Fibroblast of peridontal ligament (primary cell): Measurements from ENCODE around the gene U2AF1L4.

ENCODE experiments used
- DNase-seq: peaks from one replicate; pipeline ENCODE4 v3.0.0-alpha.2; 2010; ENCODE audit errors: extremely low read depth

Gene U2AF1L4

GRCh38 chr19:35740423-35741202 is 4.6 kb downstream of the U2AF1L4 start:
- peak; percentile 92 for DNase-seq

DNA sequence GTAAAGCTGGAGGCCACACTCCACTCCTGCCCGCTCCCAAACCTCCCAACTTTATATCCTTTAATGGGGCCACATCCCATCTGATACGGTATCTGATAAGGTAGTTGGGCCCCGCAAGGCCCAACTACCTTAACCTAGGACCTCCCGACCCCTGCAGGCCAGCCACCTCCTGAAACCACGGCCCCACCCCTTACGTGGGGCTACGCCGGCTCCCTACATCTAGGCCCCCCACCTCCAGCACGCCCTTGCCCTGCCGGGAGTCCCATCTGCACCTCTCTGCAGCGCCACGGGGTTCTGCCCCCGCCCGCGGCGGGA is 5.2 kb downstream of the U2AF1L4 start:
- no peak for DNase-seq

DNA sequence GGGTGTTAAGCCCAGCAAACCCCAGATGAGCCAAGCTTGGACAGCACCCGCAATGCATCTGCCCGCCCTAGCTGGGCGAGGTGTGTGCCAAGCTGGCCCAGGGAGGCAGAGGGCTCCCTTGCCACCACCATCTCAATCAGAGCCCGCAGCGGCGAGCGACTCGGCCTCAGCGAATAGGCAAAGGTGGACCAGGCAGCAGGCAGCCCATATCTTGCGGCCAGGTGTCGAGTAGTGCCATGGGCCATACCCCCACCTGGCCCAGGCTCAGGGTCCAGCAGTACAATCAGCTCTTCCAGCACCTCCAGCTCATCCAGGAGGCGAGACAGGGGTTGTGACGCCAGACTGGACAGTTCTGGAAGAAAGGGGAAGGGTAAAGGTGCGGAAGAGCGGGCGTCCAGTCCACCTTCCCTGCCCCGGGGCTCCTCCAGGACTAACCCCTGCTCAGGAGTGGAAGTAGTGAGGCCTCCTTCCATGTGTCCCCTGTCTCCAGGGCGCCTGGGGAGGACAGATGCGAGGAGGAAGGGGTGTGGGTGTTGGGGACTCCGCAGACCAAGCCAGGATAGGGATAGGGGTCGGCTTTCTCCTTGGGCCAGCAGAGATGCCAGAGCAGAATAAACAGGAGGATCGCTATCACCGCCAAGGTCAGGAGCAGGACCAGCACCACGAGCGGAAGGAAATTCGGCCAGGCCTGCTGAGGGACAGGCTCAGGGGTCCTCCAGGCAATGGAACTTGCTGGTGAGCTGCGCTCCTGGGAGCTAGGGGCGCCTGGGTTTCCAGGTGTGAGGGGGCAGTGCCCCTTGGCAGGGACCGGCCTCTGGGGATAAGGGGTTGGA is 5.7 kb downstream of the U2AF1L4 start:
- no peak for DNase-seq

DNA sequence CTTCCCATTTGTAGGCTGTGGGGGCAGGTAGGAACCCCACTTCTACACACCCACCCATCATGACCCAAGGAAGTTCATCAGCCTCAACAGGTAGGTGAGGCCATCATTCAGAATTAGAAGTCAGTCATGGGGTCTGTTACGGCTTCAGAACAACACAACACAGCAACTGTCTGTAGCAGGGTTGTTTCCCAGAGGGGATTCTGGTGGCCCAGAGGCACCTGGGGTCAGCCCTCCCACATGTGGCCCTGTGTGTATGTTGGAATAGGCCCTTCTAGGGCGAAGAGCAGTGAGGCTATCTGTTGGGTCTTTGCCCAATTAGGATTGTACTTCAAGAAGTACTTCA is 6.4 kb downstream of the U2AF1L4 start:
- no peak for DNase-seq

GRCh38 chr19:35738021-35738886 is 7.0 kb downstream of the U2AF1L4 start:
- no peak for DNase-seq

DNA sequence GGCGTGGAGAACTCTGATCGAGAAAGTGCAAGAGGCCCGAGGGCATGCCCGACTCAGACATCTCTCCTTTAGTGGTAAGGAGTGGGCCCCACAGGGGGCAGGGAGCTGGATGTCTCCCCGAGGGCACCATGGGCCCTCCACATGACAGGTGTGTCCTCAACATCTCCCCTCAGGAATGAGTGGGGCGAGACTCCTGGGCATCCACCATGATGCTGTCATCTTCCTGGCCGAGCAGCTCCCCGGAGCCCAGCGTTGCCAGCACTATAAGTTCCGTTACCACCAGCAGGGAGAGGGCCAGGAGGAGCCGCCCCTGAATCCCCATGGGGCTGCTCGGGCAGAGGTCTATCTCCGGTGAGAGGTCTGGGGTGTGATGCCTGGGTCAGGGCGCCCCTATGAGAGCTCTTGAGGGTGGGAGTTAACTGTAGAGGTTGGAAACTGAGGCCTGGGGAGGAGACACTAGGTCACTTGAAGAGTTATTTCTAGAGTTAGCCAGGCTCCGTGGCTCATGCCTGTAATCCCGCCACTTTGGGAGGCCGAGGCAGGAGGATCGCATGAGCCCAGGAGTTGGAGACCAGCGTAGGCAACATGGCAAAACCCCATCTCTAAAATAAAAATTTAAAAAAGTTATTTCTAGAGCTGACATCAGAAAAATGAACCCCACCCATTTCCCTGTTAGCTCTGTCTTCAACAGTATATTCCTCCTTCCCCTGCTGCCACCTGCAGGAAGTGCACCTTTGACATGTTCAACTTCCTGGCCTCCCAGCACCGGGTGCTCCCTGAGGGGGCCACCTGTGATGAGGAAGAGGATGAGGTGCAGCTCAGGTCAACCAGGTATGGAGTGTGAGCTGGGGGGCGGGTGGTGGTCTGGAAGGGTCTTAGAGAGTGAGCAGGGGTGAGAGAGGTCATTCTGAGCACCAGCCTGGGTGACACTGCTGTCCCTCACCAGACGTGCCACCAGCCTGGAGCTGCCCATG is 8.0 kb downstream of the U2AF1L4 start:
- no peak for DNase-seq

DNA sequence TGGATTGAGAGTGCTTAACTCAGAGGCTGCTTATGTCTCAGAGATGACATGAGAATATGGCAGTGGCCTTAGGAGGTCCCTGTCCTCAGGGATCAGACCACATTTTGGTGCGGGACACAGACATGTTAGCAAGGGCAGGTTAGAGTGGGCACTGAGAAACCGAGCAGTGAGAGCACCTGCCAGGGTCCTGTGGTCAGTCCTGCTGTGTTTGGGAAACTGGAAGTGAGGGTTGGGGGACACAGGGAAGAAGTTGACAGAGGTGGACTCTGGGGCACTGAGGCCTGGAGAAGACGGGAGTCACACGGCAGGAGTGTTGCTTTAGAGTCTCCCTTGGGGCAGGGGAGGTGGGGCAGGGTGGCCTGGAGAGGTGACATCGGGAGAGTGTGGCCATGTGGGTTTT is 10.3 kb downstream of the U2AF1L4 start:
- no peak for DNase-seq

DNA sequence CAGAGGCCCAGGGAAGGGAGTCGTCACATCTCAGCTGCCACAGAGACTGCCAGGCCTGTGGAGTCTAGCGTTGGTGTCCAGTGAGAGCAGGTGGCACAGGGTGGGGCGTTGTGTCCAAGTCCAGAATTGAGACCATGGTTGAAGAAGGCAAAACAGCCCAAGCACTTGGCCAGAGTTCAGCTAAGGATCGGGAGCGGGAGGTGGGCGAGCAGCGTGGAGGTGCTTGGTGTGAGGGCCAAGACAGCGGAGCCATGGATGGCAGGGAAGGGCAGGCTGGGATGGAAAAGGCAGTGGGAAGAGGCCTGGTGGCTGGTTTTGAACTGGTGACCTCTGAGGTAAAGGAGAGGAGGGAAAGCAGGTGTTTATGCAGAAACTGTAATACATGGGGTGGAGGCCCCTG is 10.9 kb downstream of the U2AF1L4 start:
- DNase-seq: no peak

DNA sequence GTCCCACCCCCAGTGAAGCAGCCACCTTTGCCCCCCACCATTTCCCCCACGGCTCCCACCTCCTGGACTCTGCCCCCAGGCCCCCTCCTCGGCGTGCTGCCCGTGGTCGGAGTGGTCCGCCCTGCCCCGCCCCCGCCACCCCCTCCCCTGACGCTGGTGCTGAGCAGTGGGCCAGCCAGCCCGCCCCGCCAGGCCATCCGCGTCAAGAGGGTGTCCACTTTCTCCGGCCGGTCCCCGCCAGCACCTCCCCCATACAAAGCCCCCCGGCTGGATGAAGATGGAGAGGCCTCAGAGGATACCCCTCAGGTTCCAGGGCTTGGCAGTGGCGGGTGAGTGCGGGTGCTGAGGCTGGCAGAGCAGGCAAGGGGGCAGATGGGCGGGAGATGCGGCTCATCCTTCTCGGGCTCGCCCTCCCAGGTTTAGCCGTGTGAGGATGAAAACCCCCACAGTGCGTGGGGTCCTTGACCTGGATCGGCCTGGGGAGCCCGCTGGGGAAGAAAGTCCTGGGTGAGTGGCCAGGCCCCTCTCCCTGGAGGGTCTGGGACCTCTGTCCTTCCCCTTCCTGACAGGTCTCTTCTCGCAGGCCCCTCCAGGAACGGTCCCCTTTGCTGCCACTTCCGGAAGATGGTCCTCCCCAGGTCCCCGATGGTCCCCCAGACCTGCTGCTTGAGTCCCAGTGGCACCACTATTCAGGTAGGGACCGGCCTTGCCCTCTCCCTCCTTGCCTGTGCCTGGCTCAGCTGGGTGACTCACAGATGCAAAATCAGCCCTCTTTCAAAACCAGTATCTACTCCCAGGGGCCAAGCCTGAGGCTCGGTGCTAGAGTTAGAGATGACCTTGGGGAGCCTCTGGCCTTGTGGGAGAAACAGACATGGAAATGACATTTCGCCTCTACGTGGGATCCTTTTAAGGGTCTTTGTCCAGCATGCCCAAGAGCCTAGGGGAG is 11.8 kb downstream of the U2AF1L4 start:
- DNase-seq: no peak

DNA sequence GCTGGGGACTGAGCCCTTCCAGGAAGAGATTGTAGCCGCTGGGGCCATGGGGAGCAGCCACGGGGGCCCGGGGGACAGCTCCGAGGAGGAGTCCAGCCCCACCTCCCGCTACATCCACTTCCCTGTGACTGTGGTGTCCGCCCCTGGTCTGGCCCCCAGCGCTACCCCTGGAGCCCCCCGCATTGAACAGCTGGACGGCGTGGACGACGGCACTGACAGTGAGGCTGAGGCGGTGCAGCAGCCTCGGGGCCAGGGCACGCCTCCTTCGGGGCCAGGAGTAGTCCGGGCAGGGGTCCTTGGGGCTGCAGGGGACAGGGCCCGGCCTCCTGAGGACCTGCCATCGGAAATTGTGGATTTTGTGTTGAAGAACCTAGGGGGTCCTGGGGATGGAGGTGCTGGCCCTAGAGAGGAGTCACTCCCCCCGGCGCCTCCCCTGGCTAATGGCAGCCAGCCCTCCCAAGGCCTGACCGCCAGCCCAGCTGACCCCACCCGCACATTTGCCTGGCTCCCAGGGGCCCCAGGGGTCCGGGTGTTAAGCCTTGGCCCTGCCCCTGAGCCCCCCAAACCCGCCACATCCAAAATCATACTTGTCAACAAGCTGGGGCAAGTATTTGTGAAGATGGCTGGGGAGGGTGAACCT is 12.6 kb downstream of the U2AF1L4 start:
- DNase-seq: no peak

GRCh38 chr19:35731779-35732405 is 13.3 kb downstream of the U2AF1L4 start:
- DNase-seq: no peak

DNA sequence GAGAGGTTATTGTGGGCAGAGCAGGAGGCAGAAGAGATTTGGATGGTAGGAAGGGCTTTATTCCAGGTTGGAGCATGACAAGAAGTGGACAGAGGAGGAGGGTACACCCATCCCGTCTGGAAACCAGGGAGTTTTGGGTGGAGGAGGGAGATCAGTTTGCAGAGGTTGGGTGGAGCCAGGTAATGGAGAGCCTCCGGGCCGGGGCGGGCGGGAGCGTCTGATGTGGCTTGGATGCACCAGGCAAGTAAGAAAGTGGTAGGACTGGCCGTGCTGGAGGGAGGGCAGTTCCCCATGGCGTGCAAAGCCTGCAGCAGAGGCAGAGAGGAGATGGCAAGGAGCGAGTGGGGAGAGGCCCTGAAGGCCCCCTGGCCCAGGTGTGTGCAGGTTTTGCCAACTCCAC is 13.9 kb downstream of the U2AF1L4 start:
- DNase-seq: no peak

GRCh38 chr19:35730326-35730725 is 14.9 kb downstream of the U2AF1L4 start:
- no peak for DNase-seq

GRCh38 chr19:35729763-35730162 is 15.5 kb downstream of the U2AF1L4 start:
- no peak for DNase-seq

GRCh38 chr19:35729021-35729420 is 16.2 kb downstream of the U2AF1L4 start:
- DNase-seq: no peak

GRCh38 chr19:35727956-35728706 is 17.1 kb downstream of the U2AF1L4 start:
- DNase-seq: no peak

DNA sequence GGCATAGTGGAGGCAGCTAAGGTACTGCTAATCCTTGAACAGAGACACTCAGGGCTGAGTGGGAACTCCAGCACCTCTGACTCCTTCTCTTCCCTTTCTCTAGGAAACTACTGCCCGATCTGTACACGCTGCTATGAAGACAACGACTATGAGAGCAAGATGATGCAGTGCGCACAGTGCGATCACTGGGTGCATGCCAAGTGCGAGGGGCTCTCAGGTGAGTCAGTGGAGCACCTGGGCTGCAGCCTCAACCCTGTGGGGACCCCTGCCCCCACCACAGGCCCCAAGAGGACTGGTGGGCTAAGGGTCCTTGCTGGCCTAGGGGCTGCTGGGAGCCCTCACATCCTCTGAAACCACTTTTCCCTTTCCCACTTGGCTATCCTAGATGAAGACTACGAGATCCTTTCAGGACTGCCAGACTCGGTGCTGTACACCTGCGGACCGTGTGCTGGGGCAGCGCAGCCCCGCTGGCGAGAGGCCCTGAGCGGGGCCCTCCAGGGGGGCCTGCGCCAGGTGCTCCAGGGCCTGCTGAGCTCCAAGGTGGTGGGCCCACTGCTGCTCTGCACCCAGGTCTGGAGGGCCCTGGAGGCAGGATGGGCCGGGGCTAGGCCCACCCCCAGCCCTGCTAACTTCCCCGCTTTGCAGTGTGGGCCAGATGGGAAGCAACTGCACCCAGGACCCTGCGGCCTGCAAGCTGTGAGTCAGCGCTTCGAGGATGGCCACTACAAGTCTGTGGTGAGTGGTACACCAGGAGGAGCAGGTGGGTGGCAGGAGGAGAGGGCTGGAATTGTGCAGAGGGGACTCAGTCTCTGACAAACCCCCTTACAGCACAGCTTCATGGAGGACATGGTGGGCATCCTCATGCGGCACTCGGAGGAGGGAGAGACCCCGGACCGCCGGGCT is 17.9 kb downstream of the U2AF1L4 start:
- DNase-seq: no peak
